ENCODE results near the gene PCGF1.

The PCGF1 gene

DNA sequence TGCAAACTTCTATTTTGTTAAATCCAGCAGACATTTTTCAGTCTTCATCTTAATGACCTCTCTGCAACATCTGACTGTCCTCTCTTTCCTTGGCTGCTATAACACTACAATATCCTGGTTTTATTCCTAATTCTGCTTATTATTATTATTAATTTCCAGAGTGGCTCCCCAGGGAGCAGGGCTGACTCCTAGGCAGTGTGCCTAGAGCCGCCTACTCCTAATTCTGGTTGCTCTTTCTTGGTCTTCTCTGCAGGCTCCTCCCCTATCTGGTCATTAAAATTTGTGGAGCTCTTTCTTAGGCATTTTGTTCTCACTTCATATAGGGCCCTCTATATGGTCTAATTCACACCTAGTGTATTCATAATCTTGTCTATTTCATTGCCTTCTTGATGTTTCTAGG is 35.5 kb upstream of the PCGF1 start:
- ChIA-PET POLR2A (interaction anchor here (0.7 kb wide), 1 partner anchor 13 kb away, joined by 4 read pairs; no protein-coding TSS in a partner anchor), CTCF (interaction anchor here (0.6 to 1.2 kb wide), 4 partner anchors 10 to 44 kb away, joined by 3 to 7 read pairs (median 4); partner anchors contain the start of gene LOXL3)
- H3K4me3 ChIP-seq (ENCODE audit: low read depth, low read length): no peak overlapping the region
- TF ChIP-seq, protein P1, sequence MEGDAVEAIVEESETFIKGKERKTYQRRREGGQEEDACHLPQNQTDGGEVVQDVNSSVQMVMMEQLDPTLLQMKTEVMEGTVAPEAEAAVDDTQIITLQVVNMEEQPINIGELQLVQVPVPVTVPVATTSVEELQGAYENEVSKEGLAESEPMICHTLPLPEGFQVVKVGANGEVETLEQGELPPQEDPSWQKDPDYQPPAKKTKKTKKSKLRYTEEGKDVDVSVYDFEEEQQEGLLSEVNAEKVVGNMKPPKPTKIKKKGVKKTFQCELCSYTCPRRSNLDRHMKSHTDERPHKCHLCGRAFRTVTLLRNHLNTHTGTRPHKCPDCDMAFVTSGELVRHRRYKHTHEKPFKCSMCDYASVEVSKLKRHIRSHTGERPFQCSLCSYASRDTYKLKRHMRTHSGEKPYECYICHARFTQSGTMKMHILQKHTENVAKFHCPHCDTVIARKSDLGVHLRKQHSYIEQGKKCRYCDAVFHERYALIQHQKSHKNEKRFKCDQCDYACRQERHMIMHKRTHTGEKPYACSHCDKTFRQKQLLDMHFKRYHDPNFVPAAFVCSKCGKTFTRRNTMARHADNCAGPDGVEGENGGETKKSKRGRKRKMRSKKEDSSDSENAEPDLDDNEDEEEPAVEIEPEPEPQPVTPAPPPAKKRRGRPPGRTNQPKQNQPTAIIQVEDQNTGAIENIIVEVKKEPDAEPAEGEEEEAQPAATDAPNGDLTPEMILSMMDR (IDR thresholded peaks at IDR 0.05; ENCODE audit: insufficient read depth, low read length, missing control alignments): no peak
- DNase-seq (ENCODE audit: low read depth, low spot score): no peak

DNA sequence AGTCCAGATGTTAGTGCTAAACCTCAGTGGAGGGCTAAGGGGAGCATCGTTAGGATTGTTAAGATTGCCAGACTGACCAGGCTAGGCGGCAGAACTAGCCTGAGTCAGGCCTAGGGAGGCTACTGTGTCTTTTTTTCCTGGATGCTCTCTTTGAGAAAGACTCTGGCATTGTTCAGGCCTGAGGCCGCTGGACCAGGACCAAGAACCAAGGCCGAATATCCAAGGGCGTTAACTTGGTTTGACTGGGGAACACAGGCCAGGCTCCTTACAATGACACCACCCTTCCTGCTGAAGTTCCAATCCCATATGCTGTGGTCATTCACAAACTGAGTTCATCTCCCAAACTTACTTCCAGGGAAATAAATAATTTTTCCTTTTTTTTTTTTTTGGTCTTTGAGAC is 32.8 kb upstream of the PCGF1 start:
- no peak for DNase-seq (ENCODE audit: low read depth, low spot score)
- CTCF ChIA-PET: interaction anchor here (3.0 to 4.3 kb wide), 2 partner anchors 9 to 47 kb away, joined by 18 to 44 read pairs; partner anchors contain the start of genes AUP1 and HTRA2

DNA sequence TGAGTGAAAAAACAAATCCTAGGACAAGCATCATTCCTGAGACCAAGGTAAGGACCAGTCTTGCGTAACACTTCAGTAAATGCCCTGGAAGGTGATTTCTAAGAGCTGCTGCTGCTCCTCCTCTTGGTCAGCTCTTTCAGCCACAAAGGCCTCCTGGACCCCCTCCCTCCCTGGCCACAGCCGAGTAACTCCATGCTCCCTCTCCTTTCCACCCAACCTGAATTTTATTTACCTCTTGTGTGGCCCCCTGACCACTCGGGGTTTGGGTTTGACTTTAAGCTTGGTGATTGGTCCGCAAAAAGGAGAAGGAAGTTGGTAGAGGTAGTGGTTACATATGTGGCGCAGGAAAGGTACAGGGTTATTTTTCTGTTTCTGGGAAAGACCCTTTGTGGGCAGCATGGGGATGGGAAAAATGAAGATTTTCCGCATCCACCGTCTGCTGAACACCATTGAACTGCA is 31.4 kb upstream of the PCGF1 start:
- TF ChIP-seq, protein P1 (IDR thresholded peaks at IDR 0.05; ENCODE audit: insufficient read depth, low read length, missing control alignments): no peak
- no peak overlapping the region for H3K4me3 ChIP-seq (ENCODE audit: low read depth, low read length)
- ChIA-PET POLR2A (interaction anchor here (1.7 kb wide), 1 partner anchor 9 kb away, joined by 4 read pairs; the partner anchor contains the start of genes AUP1 and HTRA2), CTCF (interaction anchor here (3.0 to 4.3 kb wide), 2 partner anchors 8 to 48 kb away, joined by 18 to 44 read pairs; partner anchors contain the start of genes AUP1 and HTRA2)
- no peak for DNase-seq (ENCODE audit: low read depth, low spot score)

More for the DNA sequence above, 32.8 kb upstream of the PCGF1 start:
- POLR2A ChIA-PET: no interaction called here
- TF ChIP-seq, protein P1 (IDR thresholded peaks at IDR 0.05; ENCODE audit: insufficient read depth, low read length, missing control alignments): no peak
- H3K4me3 ChIP-seq (ENCODE audit: low read depth, low read length): no peak overlapping the region

DNA sequence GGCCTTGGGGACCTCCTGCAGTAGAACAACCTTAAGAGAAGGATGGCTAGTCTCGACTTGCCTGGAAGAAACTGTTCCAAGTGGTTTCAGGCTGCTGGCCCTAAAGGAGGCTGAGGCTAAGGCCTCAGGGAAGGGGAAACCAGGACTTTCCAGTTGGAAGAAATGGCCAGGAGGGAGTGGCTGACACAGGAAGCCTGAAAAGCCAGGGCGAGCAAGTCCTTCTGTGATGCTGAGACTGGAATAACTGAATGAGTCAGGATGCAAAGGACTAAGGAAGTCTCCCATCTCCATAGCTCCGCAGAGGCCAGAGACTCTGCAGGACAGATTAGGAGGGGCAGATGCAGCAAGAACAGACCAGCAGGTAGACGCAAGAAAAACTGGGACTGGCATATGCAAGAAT is 29.6 kb upstream of the PCGF1 start:
- TF ChIP-seq, protein P1 (IDR thresholded peaks at IDR 0.05; ENCODE audit: insufficient read depth, low read length, missing control alignments): no peak
- no peak overlapping the region for H3K4me3 ChIP-seq (ENCODE audit: low read depth, low read length)
- ChIA-PET CTCF (no interaction called here), POLR2A (no interaction called here)
- DNase-seq (ENCODE audit: low read depth, low spot score): no peak

DNA sequence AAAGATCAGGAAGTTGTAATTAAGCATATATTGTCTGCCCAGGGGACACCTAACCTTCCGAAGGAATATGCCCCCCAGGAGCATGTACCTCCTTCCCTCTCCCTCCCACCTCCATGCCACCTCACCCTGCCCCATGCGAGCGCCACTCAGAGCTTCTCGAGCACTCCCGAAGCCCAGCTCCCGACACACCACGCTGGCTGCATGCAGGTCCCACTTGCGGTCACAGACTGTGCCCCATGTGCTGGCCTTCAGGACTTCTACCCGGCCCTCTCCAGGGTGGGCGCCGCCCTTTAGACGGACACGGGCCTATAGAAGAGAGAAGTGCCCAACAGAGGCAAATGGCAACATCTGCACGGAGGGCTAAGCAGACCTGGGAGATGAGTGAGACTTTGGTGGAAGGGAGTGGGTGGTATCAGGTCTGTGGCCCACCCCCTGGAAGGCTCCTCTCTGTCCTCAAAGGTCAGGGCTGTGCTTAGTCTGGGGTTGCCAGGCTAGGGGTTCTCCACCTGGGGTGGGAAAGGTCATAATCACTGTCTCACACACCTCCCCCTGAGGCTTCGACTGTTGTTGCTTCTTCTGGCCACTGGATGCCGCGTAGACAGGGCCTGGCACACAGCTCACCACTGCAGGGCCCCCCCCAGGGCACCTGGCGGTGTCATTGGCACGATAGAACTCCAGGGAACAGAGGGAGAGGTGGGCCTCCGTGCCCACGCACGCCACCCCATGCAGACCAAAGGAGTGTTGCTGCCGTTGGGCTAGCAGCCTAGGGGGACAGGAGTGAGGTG is 28.9 kb upstream of the PCGF1 start:
- TF ChIP-seq, protein P1 (IDR thresholded peaks at IDR 0.05; ENCODE audit: insufficient read depth, low read length, missing control alignments): no peak
- ChIA-PET CTCF (interaction anchor here (1.6 to 8.9 kb wide), 2 partner anchors 11 to 50 kb away, joined by 4 to 137 read pairs; no protein-coding TSS in a partner anchor), POLR2A (interaction anchor here (1.0 kb wide), 1 partner anchor 52 kb away, joined by 3 read pairs; no protein-coding TSS in a partner anchor)
- H3K4me3 ChIP-seq (ENCODE audit: low read depth, low read length): no peak overlapping the region
- DNase-seq (ENCODE audit: low read depth, low spot score): no peak

DNA sequence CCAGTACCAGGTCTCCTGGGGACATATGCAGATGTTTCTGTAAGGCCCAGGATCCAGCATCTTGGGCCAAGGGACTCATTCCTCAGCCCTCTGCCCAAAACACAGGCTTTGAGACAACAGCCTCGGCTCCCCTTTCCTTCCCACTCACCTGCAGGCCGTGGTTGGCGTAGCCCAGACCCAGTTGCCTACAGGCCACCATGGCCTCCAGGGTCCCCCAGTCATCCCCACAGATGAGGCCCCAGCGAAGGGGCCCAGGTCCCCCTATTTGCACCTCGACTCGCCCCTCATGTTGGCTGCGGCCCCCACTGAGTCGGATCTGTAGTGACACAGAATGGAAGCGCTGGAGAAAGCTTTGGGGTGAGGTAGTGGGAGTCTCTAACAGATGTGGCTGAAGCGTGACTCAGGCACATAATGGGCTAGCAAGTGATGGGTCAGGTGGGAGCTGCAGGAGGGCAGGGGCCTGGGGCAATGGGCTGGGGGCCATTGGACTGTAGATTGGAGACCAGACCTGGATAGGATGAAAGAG is 28.0 kb upstream of the PCGF1 start:
- no peak for DNase-seq (ENCODE audit: low read depth, low spot score)
- TF ChIP-seq, protein P1 (IDR thresholded peaks at IDR 0.05; ENCODE audit: insufficient read depth, low read length, missing control alignments): no peak
- H3K4me3 ChIP-seq (ENCODE audit: low read depth, low read length): no peak overlapping the region
- CTCF ChIA-PET: interaction anchor here (1.6 to 8.9 kb wide), 2 partner anchors 12 to 51 kb away, joined by 4 to 137 read pairs; no protein-coding TSS in a partner anchor
- POLR2A ChIA-PET: interaction anchor here (1.0 to 1.1 kb wide), 2 partner anchors 29 to 53 kb away, joined by 3 read pairs; no protein-coding TSS in a partner anchor
